HL-60 (cell line): Measurements from ENCODE around the gene SLC23A3.

Experiments used
- DNase-seq, 2 experiments: peaks; one replicate each; pipeline ENCODE4 v3.0.0-alpha.2; 2010 to 2020; ENCODE audit warnings: low read depth in 1 of 2, low spot score in 1 of 2
- H3K27ac ChIP-seq: fragments of 250-450 bp; sonication (Bioruptor Pico); replicated peaks from 2 replicates; pipeline ENCODE4 v1.5.1; 2020; ENCODE audit warnings: mild to moderate bottlenecking, moderate library complexity
- H3K27me3 ChIP-seq: fragments of 250-450 bp; sonication (Bioruptor Pico); 2 replicates; pipeline ENCODE4 v1.5.1; 2021; ENCODE audit warnings: mild to moderate bottlenecking, moderate library complexity; ENCODE audit not compliant: insufficient read depth, poor library complexity, severe bottlenecking
- H3K4me3 ChIP-seq: replicated peaks from 2 replicates; pipeline ENCODE4 v1.5.1; 2011; ENCODE audit warnings: mild to moderate bottlenecking, control low read depth, low read length; ENCODE audit not compliant: insufficient read depth
- GABPA ChIP-seq: IDR thresholded peaks from 2 replicates; pipeline ENCODE4 v1.6.1; 2012; ENCODE audit warnings: low read depth
- POLR2AphosphoS5 ChIP-seq: IDR thresholded peaks from 2 replicates; pipeline ENCODE4 v1.6.1; 2012; ENCODE audit warnings: low read depth
- SPI1 ChIP-seq: IDR thresholded peaks from 2 replicates; pipeline ENCODE4 v1.6.1; 2012; ENCODE audit warnings: low read depth, mild to moderate bottlenecking, borderline replicate concordance
- TF ChIP-seq, protein P1 (sequence below): IDR thresholded peaks from one replicate; pipeline ENCODE4 v1.5.1; 2011; ENCODE audit warnings: low read length, control low read depth, inconsistent platforms; ENCODE audit not compliant: insufficient read depth
- TF ChIP-seq, protein P2 (sequence below): IDR thresholded peaks from 2 replicates; pipeline ENCODE4 v1.6.1; 2012; ENCODE audit warnings: low read depth; ENCODE audit not compliant: insufficient replicate concordance

Gene SLC23A3

DNA sequence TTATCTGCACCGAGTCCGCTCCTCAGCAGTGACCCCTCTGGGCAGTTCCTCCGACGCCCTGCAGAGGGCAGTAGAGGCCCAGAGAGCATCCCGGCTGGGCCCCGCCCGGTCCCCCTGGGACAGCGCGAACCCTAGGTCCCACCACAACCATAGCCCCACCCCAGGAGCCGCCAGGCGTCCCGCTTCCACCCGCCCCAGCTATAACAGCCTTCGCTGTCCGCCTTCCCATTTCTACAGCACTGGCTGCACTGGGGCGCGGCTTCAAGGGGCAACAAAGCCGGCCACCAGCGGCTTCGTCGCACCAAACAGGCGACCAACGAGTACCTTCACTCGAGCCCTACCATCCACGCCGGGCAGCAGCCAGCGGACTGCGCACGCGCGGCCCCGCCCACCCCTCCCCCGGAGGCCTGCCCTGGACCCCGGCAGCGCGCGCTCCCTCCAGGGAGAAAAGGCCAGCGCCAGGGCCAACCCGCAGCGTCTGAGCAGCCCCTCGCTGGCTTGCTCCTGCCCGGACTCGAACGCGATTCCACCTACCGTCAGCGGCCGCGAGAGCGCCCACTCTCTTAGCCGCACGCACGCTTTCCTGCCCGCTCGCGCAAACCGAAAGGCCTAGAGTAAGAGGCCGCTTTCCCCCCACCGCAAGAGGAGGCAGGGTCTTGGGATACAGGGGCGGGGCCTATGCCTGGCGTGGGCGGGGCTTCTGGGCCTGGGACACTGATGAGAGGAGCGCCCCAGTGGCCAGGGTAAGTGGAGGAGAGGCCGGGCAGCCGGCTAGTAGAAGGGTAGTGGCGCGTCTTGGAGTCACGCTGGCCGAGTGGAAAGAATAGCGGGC lies 9.4 kb downstream of the SLC23A3 start, which contains the start of gene NHEJ1:
Gene NHEJ1 (minus strand): TSS at position 630 of the 832 bp plus-strand sequence. CDS start 2,453 bp downstream, outside the sequence.
- peak within 1 kb of the TSS; percentile 69 for H3K27ac ChIP-seq
- H3K27me3 ChIP-seq, result no peaks in the 10 kb centered on the region
- DNase-seq, result peak; percentile 78 to 93
- TF ChIP-seq, protein P1, sequence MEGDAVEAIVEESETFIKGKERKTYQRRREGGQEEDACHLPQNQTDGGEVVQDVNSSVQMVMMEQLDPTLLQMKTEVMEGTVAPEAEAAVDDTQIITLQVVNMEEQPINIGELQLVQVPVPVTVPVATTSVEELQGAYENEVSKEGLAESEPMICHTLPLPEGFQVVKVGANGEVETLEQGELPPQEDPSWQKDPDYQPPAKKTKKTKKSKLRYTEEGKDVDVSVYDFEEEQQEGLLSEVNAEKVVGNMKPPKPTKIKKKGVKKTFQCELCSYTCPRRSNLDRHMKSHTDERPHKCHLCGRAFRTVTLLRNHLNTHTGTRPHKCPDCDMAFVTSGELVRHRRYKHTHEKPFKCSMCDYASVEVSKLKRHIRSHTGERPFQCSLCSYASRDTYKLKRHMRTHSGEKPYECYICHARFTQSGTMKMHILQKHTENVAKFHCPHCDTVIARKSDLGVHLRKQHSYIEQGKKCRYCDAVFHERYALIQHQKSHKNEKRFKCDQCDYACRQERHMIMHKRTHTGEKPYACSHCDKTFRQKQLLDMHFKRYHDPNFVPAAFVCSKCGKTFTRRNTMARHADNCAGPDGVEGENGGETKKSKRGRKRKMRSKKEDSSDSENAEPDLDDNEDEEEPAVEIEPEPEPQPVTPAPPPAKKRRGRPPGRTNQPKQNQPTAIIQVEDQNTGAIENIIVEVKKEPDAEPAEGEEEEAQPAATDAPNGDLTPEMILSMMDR, result peak; percentile 95
- peak; percentile 58; the same call in 1 of the 2 replicates for TF ChIP-seq POLR2AphosphoS5
- TF ChIP-seq, protein P2, sequence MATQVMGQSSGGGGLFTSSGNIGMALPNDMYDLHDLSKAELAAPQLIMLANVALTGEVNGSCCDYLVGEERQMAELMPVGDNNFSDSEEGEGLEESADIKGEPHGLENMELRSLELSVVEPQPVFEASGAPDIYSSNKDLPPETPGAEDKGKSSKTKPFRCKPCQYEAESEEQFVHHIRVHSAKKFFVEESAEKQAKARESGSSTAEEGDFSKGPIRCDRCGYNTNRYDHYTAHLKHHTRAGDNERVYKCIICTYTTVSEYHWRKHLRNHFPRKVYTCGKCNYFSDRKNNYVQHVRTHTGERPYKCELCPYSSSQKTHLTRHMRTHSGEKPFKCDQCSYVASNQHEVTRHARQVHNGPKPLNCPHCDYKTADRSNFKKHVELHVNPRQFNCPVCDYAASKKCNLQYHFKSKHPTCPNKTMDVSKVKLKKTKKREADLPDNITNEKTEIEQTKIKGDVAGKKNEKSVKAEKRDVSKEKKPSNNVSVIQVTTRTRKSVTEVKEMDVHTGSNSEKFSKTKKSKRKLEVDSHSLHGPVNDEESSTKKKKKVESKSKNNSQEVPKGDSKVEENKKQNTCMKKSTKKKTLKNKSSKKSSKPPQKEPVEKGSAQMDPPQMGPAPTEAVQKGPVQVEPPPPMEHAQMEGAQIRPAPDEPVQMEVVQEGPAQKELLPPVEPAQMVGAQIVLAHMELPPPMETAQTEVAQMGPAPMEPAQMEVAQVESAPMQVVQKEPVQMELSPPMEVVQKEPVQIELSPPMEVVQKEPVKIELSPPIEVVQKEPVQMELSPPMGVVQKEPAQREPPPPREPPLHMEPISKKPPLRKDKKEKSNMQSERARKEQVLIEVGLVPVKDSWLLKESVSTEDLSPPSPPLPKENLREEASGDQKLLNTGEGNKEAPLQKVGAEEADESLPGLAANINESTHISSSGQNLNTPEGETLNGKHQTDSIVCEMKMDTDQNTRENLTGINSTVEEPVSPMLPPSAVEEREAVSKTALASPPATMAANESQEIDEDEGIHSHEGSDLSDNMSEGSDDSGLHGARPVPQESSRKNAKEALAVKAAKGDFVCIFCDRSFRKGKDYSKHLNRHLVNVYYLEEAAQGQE, result no peak
- no peak for TF ChIP-seq GABPA
- peak; percentile 22; the same call in 1 of the 2 replicates for TF ChIP-seq SPI1
- H3K4me3 ChIP-seq, result peak within 1 kb of the TSS; percentile 66

DNA sequence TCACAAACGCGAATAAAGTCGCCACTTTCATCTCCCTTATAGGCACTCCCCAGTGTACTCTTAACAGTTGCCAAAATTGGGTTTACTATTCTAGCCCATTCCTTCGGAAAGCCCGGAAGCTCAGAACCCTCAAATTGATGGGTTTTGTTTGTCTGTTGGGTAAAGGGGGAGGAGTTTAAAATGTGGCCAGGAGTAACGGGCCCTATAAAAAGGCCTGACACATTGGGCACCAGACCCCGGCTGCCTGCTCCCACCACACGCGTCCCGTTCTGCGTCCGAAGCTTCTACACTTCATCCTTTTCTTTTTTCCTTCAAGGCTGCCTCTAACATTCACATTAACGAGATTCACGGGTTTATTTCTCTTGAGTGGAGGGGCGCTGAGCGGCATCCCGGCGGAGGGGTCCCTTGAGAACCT lies 10.1 kb downstream of the SLC23A3 start:
- H3K27ac ChIP-seq, result no peak overlapping the region
- H3K4me3 ChIP-seq, result peak overlapping the region; percentile 66
- TF ChIP-seq SPI1 (no peak), GABPA (no peak)
- H3K27me3 ChIP-seq, result no peaks in the 10 kb centered on the region
- DNase-seq, result no peak

DNA sequence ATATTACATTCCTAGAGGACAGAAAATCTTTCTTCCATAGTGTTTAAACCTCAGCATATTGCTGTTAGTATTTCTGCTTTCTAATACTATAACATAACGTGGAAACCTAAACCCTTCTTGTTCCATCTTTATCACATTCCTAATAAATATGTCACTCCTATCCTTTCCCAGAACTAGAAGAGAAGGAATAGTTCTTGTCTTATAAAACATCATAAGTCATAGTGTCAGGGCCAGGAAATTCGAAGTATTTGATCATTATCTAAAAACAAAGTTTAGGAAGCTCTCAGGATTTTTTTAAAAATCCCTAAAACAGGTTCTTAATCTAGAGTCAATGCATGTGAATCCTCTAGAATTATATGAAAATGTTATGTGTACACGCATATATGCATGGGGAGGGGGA lies 11.2 kb downstream of the SLC23A3 start:
- Histone ChIP-seq H3K27me3 (no peaks in the 10 kb centered on the region), H3K27ac (no peak overlapping the region), H3K4me3 (no peak overlapping the region)
- no peak for DNase-seq
- TF ChIP-seq, protein P1, result no peak
- TF ChIP-seq GABPA (no peak), SPI1 (no peak), POLR2AphosphoS5 (no peak)
- TF ChIP-seq, protein P2, result no peak

DNA sequence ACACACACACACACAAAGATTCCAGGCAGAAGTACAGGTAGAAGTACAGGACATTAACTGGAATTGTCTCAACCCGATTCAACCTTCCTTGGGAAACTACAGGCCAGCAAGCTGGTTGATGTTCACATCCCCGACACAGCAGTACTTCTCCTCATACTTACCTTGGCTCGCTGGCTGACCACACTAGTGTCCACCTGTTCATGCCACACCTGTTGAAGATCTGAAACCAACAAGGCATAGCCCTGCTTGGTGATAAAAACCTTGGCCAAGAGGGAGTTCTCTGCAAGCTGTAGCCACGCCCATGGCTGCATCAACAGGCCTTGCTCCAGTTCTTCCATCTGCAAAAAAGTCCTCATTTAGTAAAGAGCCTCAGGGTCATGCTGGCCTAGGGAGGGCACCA lies 11.8 kb downstream of the SLC23A3 start:
- TF ChIP-seq POLR2AphosphoS5 (no peak), SPI1 (no peak), GABPA (no peak)
- TF ChIP-seq, protein P1, result no peak
- TF ChIP-seq, protein P2, result no peak
- no peak for DNase-seq
- no peak overlapping the region for H3K27ac ChIP-seq
- no peaks in the 10 kb centered on the region for H3K27me3 ChIP-seq
- H3K4me3 ChIP-seq, result no peak overlapping the region
